Natural killer cell treated with Interleukin-12 subunit alpha and Interleukin-12 subunit beta and Interleukin-15 and Interleukin-18, amount 100 ng/mL, for 72 hours (primary cell): ENCODE results near the gene DBR1. TPM values are rescaled to one million over a fixed set of nuclear protein-coding genes. Genes with fewer than 3 reads are reported as not detected.

Experiments used
- ATAC-seq, 2 donors: fragments of 150-1000 bp; cut with Tn5 transposase in 1 of 2; sonication (Bioruptor Pico), chemical (Tn5 transposase) in 1 of 2; 2 replicates each; pipeline ENCODE4 v1.10.0; 2021
- DNase-seq: peaks from one replicate; pipeline ENCODE4 v3.0.0; 2022; ENCODE audit warnings: low spot score
- H3K27ac Mint-ChIP-seq, 2 donors: 1 replicate in 1 of 2; 2 replicates in 1 of 2; pipeline ENCODE4 v1.8.0; 2022; ENCODE audit warnings: mixed read lengths in 2 of 2, mild to moderate bottlenecking in 1 of 2, moderate library complexity in 1 of 2
- H3K27me3 Mint-ChIP-seq, 2 donors: 1 replicate in 1 of 2; 2 replicates in 1 of 2; pipeline ENCODE4 v1.8.0; 2022; ENCODE audit warnings: mixed read lengths in 2 of 2
- H3K36me3 Mint-ChIP-seq: one replicate; pipeline ENCODE4 v1.8.0; 2022; ENCODE audit warnings: mixed read lengths
- H3K4me1 Mint-ChIP-seq, 2 donors: 1 replicate in 1 of 2; 2 replicates in 1 of 2; pipeline ENCODE4 v1.8.0; 2022; ENCODE audit warnings: low read depth in 2 of 2, mixed read lengths in 2 of 2, mild to moderate bottlenecking in 1 of 2
- H3K4me3 Mint-ChIP-seq: one replicate; pipeline ENCODE4 v1.8.0; 2022; ENCODE audit warnings: mixed read lengths
- H3K9me3 Mint-ChIP-seq: 2 replicates; pipeline ENCODE4 v1.8.0; 2022; ENCODE audit warnings: mixed read lengths
- total RNA-seq, 2 donors: library from RNA; stranded (reverse); gene quantifications; one replicate each; pipeline ENCODE4 v1.2.3, GENCODE V29; 2022

DBR1 gene, protein sequence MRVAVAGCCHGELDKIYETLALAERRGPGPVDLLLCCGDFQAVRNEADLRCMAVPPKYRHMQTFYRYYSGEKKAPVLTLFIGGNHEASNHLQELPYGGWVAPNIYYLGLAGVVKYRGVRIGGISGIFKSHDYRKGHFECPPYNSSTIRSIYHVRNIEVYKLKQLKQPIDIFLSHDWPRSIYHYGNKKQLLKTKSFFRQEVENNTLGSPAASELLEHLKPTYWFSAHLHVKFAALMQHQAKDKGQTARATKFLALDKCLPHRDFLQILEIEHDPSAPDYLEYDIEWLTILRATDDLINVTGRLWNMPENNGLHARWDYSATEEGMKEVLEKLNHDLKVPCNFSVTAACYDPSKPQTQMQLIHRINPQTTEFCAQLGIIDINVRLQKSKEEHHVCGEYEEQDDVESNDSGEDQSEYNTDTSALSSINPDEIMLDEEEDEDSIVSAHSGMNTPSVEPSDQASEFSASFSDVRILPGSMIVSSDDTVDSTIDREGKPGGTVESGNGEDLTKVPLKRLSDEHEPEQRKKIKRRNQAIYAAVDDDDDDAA
- total RNA-seq: 10 to 100 TPM; 21.6 to 23.4 TPM

DNA sequence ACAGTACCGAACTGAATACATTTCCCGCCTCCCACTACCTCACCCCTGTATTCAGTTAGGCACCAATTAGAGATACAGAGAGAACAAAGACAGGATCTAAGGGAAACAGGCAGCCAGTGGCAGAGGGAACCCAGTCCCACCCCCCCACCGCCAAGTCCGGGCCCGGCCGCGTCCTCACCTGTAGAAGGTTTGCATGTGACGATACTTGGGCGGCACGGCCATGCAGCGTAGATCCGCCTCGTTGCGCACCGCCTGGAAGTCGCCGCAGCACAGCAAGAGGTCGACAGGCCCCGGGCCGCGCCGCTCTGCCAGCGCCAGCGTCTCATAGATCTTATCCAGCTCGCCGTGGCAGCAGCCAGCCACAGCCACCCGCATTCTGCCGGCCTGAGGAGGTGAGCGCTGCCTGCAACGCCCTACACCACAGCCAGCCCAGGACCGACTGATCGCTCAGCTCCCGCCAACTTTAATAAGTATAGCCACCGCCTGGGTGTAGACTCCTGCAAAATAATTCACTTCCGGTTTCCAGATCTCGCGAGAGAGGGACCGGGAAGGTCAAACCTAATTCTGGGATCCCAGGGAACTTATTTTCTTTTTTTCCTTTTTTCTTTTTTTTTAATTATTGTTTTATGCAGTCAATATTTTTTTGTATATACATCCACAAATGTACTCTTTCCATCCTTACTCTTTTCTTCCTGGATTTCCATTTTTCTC, at the start of gene DBR1:
Gene DBR1 (minus strand): TSS at position 501 of the 711 bp plus-strand sequence. CDS start 126 bp downstream, at position 375.
- Mint-ChIP-seq H3K36me3 (peaks cover 4% of the 10 kb centered on the region), H3K9me3 (no peaks in the 10 kb centered on the region), H3K27me3 (peaks cover 0 to 2% of the 10 kb centered on the region in 2 donors), H3K4me1 (peaks cover 12 to 26% of the 10 kb centered on the region in 2 donors), H3K27ac (peak within 1 kb of the TSS; percentile 89 to 91), H3K4me3 (peak within 1 kb of the TSS; percentile 96)
- ATAC-seq (peak; percentile 93), DNase-seq (peak; percentile 80)

DNA sequence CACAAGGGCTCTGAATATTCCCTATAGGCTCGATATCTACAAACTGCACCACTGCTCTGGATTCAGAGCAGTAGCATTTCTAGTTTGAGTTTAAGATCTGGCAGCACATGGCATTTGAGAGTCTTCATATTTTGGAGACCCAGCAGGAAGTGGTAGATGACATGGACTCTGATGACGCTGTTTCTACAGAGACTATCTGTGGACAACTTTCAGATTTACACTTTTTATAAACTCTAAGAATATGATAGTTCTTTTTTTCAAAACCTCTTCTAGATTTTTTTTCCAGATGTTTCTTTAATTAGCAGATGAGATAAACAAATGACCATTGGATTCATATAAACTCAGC, 48.2 kb upstream of the DBR1 start:
- peak overlapping the region; percentile 38 for H3K4me3 Mint-ChIP-seq
- H3K27ac Mint-ChIP-seq: peak overlapping the region; percentile 70 to 77
- H3K9me3 Mint-ChIP-seq: no peaks in the 10 kb centered on the region
- ATAC-seq (peak in 1 of 2 donors; percentile 61), DNase-seq (no peak)
- H3K36me3 Mint-ChIP-seq: peaks cover 8% of the 10 kb centered on the region
- H3K4me1 Mint-ChIP-seq: peaks cover 20 to 33% of the 10 kb centered on the region in 2 donors
- no peaks in the 10 kb centered on the region for H3K27me3 Mint-ChIP-seq

DNA sequence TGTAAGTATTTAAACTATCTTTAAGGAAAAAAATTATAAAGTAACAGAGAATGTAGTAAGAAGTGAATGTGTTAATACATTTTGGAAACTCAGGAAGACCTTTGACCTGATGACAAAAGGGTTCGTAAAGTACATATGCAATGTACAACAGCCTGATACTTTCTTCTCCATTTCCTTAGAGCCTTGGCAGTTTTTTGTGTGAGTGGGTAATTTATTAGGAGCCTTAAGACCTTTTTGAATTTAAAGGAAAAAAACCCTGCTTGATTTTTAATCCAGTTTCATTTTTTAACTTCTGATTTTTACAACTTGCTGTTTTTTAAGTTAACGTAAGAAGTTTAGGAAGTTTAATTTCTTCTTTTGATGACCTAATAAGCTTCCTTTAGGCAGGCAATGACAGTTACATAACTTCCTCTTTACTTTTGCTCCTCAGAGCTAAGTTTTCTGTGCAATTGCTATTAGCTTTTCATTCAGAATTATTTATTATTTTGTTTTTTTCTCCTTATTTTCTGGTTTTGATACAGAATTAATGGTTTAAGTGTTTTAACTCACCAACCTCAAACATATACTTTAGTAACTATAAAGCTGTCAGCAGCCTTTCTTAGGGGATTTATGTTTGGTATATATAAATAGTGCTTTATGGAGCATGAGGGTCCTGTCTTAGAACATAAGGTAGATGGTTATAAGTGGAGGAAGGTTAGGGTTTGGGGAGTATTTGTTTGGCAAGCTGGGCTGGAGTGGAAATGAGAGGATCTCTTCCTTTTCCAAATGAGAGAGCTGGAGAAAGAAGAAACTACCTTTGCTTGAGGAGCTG, 47.6 kb upstream of the DBR1 start:
- H3K4me3 Mint-ChIP-seq: peak overlapping the region; percentile 38
- ATAC-seq (no peak), DNase-seq (no peak)
- H3K27me3 Mint-ChIP-seq: no peaks in the 10 kb centered on the region
- H3K27ac Mint-ChIP-seq: peak overlapping the region; percentile 70 to 77
- H3K36me3 Mint-ChIP-seq: peaks cover 8% of the 10 kb centered on the region
- H3K9me3 Mint-ChIP-seq: no peaks in the 10 kb centered on the region
- H3K4me1 Mint-ChIP-seq: peaks cover 20 to 33% of the 10 kb centered on the region in 2 donors

DNA sequence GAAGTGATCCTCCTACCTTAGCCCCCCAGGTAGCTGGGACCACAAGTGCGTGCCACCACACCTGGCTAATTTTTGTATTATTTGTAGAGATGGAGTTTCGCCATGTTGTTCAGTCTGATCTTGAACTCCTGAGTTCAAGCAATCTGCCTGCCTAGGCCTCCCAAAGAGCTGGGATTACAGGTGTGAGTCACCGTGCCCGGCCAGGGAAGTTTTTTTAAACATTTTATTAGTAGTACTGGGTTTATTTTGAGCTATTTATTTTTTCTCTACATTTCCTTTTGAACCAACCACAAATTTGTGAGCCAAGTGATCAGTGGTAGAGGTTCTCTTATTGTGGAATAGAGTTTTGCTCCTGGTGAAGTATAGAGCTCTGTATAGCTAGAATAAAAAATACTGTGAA, 46.1 kb upstream of the DBR1 start:
- H3K27me3 Mint-ChIP-seq: no peaks in the 10 kb centered on the region
- no peak for ATAC-seq
- H3K4me3 Mint-ChIP-seq: no peak overlapping the region
- no peaks in the 10 kb centered on the region for H3K9me3 Mint-ChIP-seq
- peaks cover 20 to 33% of the 10 kb centered on the region in 2 donors for H3K4me1 Mint-ChIP-seq
- no peak for DNase-seq
- H3K36me3 Mint-ChIP-seq: no peaks in the 10 kb centered on the region
- H3K27ac Mint-ChIP-seq: no peak overlapping the region

DNA sequence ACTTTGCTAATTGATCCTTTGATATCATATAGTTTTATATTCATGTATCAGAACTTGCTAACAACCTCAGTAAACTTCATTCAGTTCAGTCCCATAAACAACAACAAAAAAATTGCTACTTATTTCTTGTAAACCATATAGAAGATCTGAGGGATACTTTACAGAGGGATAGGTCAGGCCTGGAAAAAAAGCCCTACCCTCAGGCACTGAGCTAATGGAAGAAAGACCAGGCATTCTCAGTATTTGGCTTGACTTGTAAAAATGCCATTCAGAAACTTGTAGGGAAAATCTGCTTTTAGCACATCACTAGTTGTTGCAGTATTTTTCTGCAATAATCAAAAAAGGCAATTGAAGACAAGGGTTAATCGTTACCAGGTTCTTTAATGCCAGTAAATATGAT, 45.5 kb upstream of the DBR1 start:
- H3K9me3 Mint-ChIP-seq: no peaks in the 10 kb centered on the region
- H3K36me3 Mint-ChIP-seq: no peaks in the 10 kb centered on the region
- H3K4me3 Mint-ChIP-seq: no peak overlapping the region
- no peaks in the 10 kb centered on the region for H3K27me3 Mint-ChIP-seq
- peaks cover 20 to 33% of the 10 kb centered on the region in 2 donors for H3K4me1 Mint-ChIP-seq
- DNase-seq (no peak), ATAC-seq (no peak)
- peak overlapping the region in 1 of 2 donors; percentile 12 for H3K27ac Mint-ChIP-seq

DNA sequence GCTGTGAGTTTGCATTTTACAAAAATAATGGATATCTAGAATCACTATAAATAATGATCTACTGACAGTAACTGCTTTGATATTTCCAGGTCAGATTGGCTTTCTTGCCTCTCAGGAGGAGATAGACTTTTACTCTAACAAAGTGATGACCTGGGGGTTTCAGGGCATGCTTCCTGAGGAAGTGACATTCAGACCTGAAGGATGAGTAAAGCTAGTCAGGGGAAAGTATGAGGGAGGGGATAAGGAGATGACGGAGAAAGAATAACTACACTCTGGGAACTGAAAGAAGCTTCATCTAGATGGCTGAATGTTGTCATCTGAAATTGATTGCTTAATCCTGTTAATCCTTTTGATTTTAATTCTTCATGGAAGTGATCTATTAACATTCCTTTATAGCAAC, 44.5 kb upstream of the DBR1 start:
- Mint-ChIP-seq H3K27ac (peak overlapping the region in 1 of 2 donors; percentile 12), H3K9me3 (no peaks in the 10 kb centered on the region)

DNA sequence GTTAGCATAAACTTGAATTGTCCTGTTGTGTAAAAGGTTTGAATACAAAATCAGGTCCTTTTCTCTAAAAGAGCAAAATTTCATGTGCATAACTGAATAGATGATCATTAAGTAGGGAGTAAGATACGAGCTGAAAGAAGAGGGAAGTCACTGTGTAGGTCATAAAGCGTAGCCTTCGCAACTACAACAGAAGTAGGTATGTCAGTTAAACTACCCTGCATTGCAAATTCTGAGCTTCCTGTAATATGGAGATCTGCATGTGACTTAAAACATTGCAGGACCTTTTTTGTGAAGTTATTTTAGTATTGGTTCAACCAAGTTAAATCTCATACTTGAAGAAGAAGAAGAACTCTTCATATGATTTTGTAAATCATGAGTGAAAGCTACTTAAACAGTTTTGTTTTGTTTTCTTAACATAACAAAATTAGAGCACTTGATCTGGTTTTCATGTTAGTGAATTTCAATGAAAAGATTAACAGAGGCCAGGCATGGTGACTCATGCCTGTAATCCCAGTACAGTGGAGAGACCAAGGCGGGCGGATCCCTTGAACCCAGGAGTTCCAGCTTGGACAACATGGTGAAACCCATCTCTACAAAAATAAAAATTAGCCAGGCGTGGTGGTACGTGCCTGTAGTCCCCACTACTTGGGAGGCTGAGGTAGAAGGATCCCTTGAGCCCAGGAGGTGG, 38.8 kb upstream of the DBR1 start:
- ATAC-seq (no peak), DNase-seq (no peak)
- Mint-ChIP-seq H3K9me3 (no peaks in the 10 kb centered on the region), H3K27me3 (no peaks in the 10 kb centered on the region), H3K36me3 (peaks cover 4% of the 10 kb centered on the region), H3K4me1 (peaks cover 18 to 20% of the 10 kb centered on the region in 2 donors), H3K27ac (no peak overlapping the region), H3K4me3 (no peak overlapping the region)

More for the DNA sequence above, 44.5 kb upstream of the DBR1 start:
- Mint-ChIP-seq H3K27me3 (no peaks in the 10 kb centered on the region), H3K4me1 (peaks cover 20 to 33% of the 10 kb centered on the region in 2 donors), H3K4me3 (peak overlapping the region; percentile 57), H3K36me3 (no peaks in the 10 kb centered on the region)
- DNase-seq: no peak
- no peak for ATAC-seq

DNA sequence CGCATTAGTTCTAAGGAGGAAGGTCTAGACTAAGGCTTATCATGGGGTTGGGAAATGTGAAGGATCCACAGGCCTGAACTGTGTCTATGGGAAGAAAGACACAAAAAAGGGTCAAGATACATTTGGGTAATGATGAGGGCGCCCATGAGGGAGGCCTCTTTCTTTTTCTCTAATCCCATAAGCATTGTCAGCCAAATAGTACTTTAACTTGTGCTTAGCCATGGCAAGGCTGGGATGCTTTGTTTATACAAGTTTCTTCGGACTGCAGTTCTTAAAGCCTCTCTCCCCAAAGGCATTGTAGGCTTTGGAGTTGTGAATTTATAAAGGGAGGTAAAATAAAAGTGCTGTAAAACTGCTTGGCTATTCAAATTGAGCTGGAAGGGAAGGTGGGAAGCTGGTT, 35.8 kb upstream of the DBR1 start:
- no peak for ATAC-seq

DNA sequence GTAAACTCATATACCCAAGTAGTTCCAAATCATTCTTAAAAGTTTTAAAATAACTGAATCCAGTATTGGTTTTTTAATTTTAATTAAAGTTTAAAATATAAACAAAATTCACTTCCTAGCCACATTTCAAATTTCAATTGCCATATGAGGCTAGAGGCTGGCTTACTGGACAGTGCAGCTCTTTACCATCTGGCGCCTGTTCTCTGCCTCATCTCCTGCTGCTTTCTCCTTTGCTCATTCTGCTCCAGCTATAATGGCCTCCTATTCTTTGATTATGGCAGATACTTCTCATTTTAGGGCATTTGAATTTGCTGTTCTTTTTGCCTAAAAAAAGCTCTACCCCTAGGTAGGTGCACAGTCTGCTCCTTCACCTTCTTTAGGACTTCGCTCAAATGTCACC, 31.5 kb upstream of the DBR1 start:
- H3K4me1 Mint-ChIP-seq: peaks cover 38 to 47% of the 10 kb centered on the region in 2 donors
- H3K4me3 Mint-ChIP-seq: no peak overlapping the region
- no peaks in the 10 kb centered on the region for H3K27me3 Mint-ChIP-seq
- no peak overlapping the region for H3K27ac Mint-ChIP-seq
- no peak for DNase-seq
- H3K36me3 Mint-ChIP-seq: peaks cover 1% of the 10 kb centered on the region
- no peak for ATAC-seq
- no peaks in the 10 kb centered on the region for H3K9me3 Mint-ChIP-seq

More for the DNA sequence above, 35.8 kb upstream of the DBR1 start:
- Mint-ChIP-seq H3K36me3 (peaks cover 4% of the 10 kb centered on the region), H3K9me3 (no peaks in the 10 kb centered on the region), H3K27me3 (no peaks in the 10 kb centered on the region), H3K27ac (no peak overlapping the region), H3K4me3 (no peak overlapping the region), H3K4me1 (peaks cover 29 to 30% of the 10 kb centered on the region in 2 donors)
- DNase-seq: no peak

DNA sequence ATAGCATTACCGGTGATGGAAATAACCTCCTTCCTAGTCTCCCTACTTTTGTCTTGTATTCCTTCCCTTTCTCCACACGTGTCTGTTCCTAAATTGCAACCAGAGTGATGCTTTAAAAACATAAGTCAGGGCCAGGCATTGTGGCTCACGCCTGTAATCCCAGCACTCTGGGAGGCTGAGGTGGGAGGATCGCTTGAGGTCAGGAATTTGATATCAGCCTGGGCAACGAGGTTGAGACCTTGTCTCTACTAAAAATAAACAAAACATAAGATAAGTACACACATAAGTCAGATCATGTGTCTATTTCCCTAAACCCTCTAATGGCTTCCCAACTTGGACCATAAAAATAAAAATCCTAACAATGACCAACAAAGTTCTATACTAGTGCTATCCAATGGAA, 30.8 kb upstream of the DBR1 start:
- ATAC-seq (no peak), DNase-seq (no peak)
- Mint-ChIP-seq H3K27me3 (no peaks in the 10 kb centered on the region), H3K27ac (no peak overlapping the region), H3K9me3 (no peaks in the 10 kb centered on the region), H3K36me3 (no peaks in the 10 kb centered on the region), H3K4me1 (peaks cover 42 to 50% of the 10 kb centered on the region in 2 donors), H3K4me3 (no peak overlapping the region)

DNA sequence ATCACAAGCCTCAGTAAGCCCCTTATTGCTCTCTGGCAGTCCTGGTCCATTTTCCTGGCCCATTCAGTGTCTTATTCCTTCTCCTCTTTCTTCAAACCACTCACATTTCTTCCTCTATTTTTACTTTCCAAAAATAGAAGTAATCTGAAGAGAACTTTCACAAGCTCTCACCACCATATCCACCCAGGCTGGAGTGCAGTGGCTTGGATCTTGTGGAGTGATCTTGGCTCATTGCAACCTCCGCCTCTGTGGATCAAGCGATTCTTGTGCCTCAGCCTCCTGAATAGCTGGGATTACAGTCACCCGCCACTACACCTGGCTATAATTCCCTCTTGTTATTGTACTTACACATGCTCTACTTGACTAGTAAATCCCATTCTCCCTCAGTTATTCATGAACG, 29.2 kb upstream of the DBR1 start:
- Mint-ChIP-seq H3K36me3 (no peaks in the 10 kb centered on the region), H3K27me3 (no peaks in the 10 kb centered on the region), H3K27ac (no peak overlapping the region), H3K4me1 (peaks cover 52 to 58% of the 10 kb centered on the region in 2 donors), H3K9me3 (no peaks in the 10 kb centered on the region), H3K4me3 (no peak overlapping the region)
- DNase-seq (no peak), ATAC-seq (no peak)

DNA sequence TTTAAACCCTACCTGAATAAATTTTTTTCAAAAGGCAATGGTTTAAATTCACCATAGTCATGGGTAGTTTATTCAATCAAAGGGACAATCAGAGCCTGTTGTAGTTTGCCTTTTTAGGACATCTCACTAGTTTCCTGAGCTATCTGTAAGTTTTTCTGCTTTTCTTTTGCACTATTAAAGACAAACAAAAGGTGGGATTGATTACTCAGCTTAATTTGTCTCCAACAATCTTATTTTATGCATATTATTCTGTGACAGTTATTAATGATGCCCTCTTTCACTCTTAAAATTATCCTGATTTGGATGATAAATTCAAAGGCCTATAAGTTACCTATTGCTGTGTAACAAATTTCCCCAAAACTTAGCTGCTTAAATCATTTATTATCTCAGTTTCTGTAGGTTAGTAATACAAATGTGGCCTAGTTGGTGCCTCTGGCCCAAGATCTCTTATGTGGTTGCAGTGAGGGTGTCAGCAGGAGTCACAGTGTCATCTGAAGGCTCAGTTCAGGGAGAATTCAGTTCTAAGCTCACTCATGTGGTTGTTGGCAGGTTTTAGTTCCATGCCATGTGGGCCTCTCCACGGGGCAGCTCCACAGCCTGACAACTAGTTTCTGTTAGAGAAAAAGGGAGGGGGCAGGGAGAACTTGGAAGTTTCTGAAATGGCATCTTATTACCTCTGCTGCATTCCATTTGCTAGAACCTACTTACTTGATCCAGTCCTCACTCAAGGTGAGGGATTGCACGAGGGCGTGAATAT, 28.4 kb upstream of the DBR1 start:
- Mint-ChIP-seq H3K27me3 (no peaks in the 10 kb centered on the region), H3K9me3 (no peaks in the 10 kb centered on the region), H3K4me3 (no peak overlapping the region), H3K27ac (no peak overlapping the region), H3K4me1 (peaks cover 54 to 61% of the 10 kb centered on the region in 2 donors), H3K36me3 (no peaks in the 10 kb centered on the region)
- ATAC-seq (no peak), DNase-seq (no peak)
